Tibial nerve (tissue), 4 donors: ENCODE data around the gene NID2. TPM values are rescaled to one million over a fixed set of nuclear protein-coding genes. Genes with fewer than 3 reads are reported as not detected.
A peak's percentile ranks its signal among the peaks of the same experiment; 100 is the strongest.

Experiments used
- DNase-seq, 2 donors: peaks; one replicate each; pipeline ENCODE4 v3.0.0-alpha.2; 2019; ENCODE audit warnings: low spot score in 2 of 2
- H3K27ac ChIP-seq, 4 donors: fragments of 200-600 bp; sonication (generic) in 3 of 4; one replicate each; pipeline ENCODE4 v1.5.1; 2017 to 2019; ENCODE audit warnings: mild to moderate bottlenecking in 1 of 4
- H3K27me3 ChIP-seq, 2 donors: fragments of 200-600 bp; sonication (generic) in 1 of 2; one replicate each; pipeline versions ENCODE4 v1.5.1 to v1.6.0; 2017 to 2019
- H3K36me3 ChIP-seq, 3 donors: fragments of 200-600 bp; sonication (generic); one replicate each; pipeline ENCODE4 v1.5.1; 2018 to 2019
- H3K4me1 ChIP-seq, 4 donors: fragments of 200-600 bp; sonication (generic) in 3 of 4; one replicate each; pipeline ENCODE4 v1.5.1; 2017 to 2019
- H3K4me3 ChIP-seq, 4 donors: fragments of 200-600 bp; sonication (generic) in 3 of 4; one replicate each; pipeline ENCODE4 v1.5.1; 2017 to 2019; ENCODE audit warnings: mild to moderate bottlenecking in 1 of 4, moderate library complexity in 1 of 4
- H3K9me3 ChIP-seq, 4 donors: fragments of 200-600 bp; sonication (generic) in 3 of 4; one replicate each; pipeline ENCODE4 v1.5.1; 2017 to 2019
- EP300 ChIP-seq, 2 donors: sonication (generic); formaldehyde crosslinking; IDR thresholded peaks; one replicate each; pipeline ENCODE4 v1.6.1; 2017; ENCODE audit warnings: antibody characterized with exemption in 2 of 2, mild to moderate bottlenecking in 1 of 2
- POLR2A ChIP-seq, 2 donors: fragments of 450-650 bp; IDR thresholded peaks; one replicate each; pipeline ENCODE4 v1.6.1; 2017; ENCODE audit warnings: antibody characterized with exemption in 2 of 2, mild to moderate bottlenecking in 2 of 2, moderate library complexity in 2 of 2
- WGBS, 2 donors: methylation state at CpG; one replicate each; pipeline ENCODE4 v1.1.5; 2018; 5-methylcytosine and 5-hydroxymethylcytosine counted together
- total RNA-seq, 4 donors: library from RNA; depleted of rRNA; stranded (reverse); fragments of >200 nt; gene quantifications; one replicate each; pipeline ENCODE4 v1.1.0, GENCODE V29; 2016
- TF ChIP-seq, protein P1 (sequence below), 5 experiments: fragments of 200-600 bp in 3 of 5; fragments of 450-650 bp in 2 of 5; sonication (generic) in 3 of 5; IDR thresholded peaks; one replicate each; pipeline ENCODE4 v1.5.1; 2016 to 2019; ENCODE audit warnings: antibody characterized with exemption in 5 of 5, mild to moderate bottlenecking in 3 of 5, moderate library complexity in 2 of 5

The NID2 gene
- total RNA-seq, 4 donors from 2014 or later: 61.4 to 90.0 (median 79.4) TPM

DNA sequence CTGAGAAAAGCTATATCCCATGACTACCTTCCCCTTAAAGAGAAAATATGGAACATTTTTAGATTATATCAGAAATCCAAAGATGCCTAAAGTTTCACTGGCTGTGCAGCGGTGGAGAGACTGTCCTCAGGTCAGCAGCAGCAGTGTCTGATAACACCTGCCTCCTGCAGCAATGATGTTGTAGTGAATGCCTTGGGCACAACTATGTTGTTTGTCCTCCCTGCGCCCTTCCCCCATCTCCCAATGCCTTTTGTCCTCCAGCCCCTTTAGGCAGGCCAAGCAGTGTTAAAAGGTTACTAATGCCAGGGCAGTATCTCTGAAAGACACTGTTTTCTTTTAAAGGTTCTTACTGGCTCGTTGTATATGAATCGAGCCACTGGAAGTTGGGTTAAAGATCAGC, 66.3 kb downstream of the NID2 start:
- peaks cover 0 to 72% (median 15%) of the 10 kb centered on the region in 4 donors for H3K4me1 ChIP-seq
- H3K9me3 ChIP-seq: no peaks in the 10 kb centered on the region
- H3K4me3 ChIP-seq: no peak overlapping the region
- TF ChIP-seq POLR2A (IDR thresholded peaks at IDR 0.05) (no peak), EP300 (IDR thresholded peaks at IDR 0.05) (peak in 1 of 2 donors; percentile 27)
- H3K27me3 ChIP-seq: no peaks in the 10 kb centered on the region
- 40 to 49% methylated on average over 4 of the region's 4 CpGs for WGBS, 2 donors
- peaks cover 0 to 70% (median 2%) of the 10 kb centered on the region in 3 donors for H3K36me3 ChIP-seq
- peak overlapping the region in 3 of 4 donors; percentile 22 to 74 (median 73) for H3K27ac ChIP-seq
- DNase-seq: no peak

- no peaks in the 10 kb centered on the region for H3K9me3 ChIP-seq
- TF ChIP-seq POLR2A (IDR thresholded peaks at IDR 0.05) (no peak), EP300 (IDR thresholded peaks at IDR 0.05) (no peak)
- TF ChIP-seq, protein P1, sequence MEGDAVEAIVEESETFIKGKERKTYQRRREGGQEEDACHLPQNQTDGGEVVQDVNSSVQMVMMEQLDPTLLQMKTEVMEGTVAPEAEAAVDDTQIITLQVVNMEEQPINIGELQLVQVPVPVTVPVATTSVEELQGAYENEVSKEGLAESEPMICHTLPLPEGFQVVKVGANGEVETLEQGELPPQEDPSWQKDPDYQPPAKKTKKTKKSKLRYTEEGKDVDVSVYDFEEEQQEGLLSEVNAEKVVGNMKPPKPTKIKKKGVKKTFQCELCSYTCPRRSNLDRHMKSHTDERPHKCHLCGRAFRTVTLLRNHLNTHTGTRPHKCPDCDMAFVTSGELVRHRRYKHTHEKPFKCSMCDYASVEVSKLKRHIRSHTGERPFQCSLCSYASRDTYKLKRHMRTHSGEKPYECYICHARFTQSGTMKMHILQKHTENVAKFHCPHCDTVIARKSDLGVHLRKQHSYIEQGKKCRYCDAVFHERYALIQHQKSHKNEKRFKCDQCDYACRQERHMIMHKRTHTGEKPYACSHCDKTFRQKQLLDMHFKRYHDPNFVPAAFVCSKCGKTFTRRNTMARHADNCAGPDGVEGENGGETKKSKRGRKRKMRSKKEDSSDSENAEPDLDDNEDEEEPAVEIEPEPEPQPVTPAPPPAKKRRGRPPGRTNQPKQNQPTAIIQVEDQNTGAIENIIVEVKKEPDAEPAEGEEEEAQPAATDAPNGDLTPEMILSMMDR (IDR thresholded peaks at IDR 0.05): no peak
- no peak overlapping the region for H3K4me3 ChIP-seq
- no peaks in the 10 kb centered on the region for H3K27me3 ChIP-seq
- H3K36me3 ChIP-seq: peaks cover 0 to 52% (median 0%) of the 10 kb centered on the region in 3 donors
- peaks cover 0 to 79% (median 15%) of the 10 kb centered on the region in 4 donors for H3K4me1 ChIP-seq
- H3K27ac ChIP-seq: peak overlapping the region in 2 of 4 donors; percentile 27 to 68
- no peak for DNase-seq
- 29 to 35% methylated on average over 3 of the region's 3 CpGs for WGBS, 2 donors
Measured at GRCh38 chr14:52000696-52001095, 68.2 kb downstream of the NID2 start.

DNA sequence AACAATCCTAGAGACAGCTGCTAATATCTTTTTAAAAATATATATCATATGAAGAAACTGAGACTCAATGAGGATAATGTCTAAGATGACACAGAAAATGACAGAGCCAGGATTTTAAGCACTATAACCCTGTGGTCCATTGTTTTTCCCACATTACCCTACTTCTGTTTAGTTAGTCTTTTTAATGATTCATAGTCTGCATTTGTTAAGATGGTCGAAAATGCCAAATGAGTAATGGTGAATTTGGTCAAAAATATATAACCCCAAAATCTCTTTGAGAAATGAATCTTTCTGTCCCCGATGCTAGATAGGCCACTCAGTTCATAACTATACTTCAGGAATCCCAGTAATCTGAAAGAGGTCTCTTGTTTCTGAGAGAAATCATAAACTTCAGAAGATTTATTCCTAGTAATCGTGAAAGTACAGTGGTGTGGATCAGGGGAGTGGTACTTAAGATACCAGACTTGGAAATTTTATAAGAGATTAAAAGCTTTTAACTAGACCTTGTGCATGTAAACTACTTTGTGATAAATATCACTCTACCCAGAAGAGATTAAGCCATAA, 68.8 kb downstream of the NID2 start:
- TF ChIP-seq EP300 (IDR thresholded peaks at IDR 0.05): no peak
- TF ChIP-seq, protein P1 (IDR thresholded peaks at IDR 0.05): no peak
- TF ChIP-seq POLR2A (IDR thresholded peaks at IDR 0.05): no peak
- 37 to 42% methylated on average over 3 of the region's 3 CpGs for WGBS, 2 donors
- H3K4me1 ChIP-seq: peaks cover 0 to 85% (median 15%) of the 10 kb centered on the region in 4 donors

DNA sequence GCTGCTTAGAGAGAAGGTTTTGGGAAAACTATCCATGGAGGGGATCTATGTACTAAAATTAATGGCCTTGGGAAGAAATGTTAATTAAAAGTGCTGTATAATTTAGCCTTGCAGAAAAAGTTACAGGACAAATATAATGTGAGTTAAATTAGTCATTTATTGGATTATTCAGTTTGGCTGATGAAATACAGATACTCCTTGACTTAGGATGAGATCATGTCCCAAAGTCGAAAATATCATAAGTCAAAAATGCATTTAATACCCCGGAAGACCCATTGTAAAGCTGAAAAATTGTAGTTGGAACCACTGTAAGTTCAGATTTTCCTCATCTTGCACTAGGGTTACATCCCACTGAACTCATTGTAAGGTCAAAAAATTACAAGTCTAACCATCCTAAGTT, 69.8 kb downstream of the NID2 start:
- Histone ChIP-seq H3K4me3 (no peak overlapping the region), H3K27ac (peak overlapping the region in 1 of 4 donors; percentile 68), H3K27me3 (no peaks in the 10 kb centered on the region), H3K9me3 (no peaks in the 10 kb centered on the region), H3K36me3 (peaks cover 0 to 53% (median 0%) of the 10 kb centered on the region in 3 donors), H3K4me1 (peaks cover 0 to 82% (median 14%) of the 10 kb centered on the region in 4 donors)
- WGBS, 2 donors: 23 to 30% methylated on average over 2 of the region's 2 CpGs
- DNase-seq: no peak
- no peak for TF ChIP-seq POLR2A (IDR thresholded peaks at IDR 0.05)

More for the DNA sequence above, 68.8 kb downstream of the NID2 start:
- Histone ChIP-seq H3K27ac (peak overlapping the region in 3 of 4 donors; percentile 1 to 68 (median 27)), H3K27me3 (no peaks in the 10 kb centered on the region), H3K9me3 (no peaks in the 10 kb centered on the region), H3K4me3 (no peak overlapping the region), H3K36me3 (peaks cover 0 to 51% (median 0%) of the 10 kb centered on the region in 3 donors)
- DNase-seq: no peak

DNA sequence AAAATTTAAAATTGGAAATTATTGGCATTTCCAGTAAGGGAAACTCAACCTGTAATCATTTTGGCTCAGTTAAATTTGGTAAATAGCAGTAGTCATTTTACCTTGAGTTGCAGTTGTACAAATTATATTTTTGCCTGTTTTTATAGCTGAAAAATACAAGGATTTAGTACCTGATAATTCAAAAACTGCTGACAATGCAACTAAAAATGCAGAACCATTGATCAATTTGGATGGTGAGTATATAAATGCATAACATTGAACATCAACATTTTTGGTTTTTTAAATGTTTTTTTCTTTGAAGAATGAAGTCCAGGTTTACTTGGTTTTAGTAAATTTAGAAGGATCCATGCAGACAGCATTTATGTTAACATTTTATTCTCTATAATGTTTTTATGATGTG, 70.5 kb downstream of the NID2 start:
- Histone ChIP-seq H3K27ac (no peak overlapping the region), H3K9me3 (no peaks in the 10 kb centered on the region), H3K4me3 (no peak overlapping the region), H3K36me3 (peaks cover 0 to 52% (median 0%) of the 10 kb centered on the region in 3 donors), H3K27me3 (no peaks in the 10 kb centered on the region), H3K4me1 (peaks cover 0 to 81% (median 9%) of the 10 kb centered on the region in 4 donors)
- DNase-seq: no peak
- TF ChIP-seq POLR2A (IDR thresholded peaks at IDR 0.05) (no peak), EP300 (IDR thresholded peaks at IDR 0.05) (no peak)
- TF ChIP-seq, protein P1 (IDR thresholded peaks at IDR 0.05): no peak

DNA sequence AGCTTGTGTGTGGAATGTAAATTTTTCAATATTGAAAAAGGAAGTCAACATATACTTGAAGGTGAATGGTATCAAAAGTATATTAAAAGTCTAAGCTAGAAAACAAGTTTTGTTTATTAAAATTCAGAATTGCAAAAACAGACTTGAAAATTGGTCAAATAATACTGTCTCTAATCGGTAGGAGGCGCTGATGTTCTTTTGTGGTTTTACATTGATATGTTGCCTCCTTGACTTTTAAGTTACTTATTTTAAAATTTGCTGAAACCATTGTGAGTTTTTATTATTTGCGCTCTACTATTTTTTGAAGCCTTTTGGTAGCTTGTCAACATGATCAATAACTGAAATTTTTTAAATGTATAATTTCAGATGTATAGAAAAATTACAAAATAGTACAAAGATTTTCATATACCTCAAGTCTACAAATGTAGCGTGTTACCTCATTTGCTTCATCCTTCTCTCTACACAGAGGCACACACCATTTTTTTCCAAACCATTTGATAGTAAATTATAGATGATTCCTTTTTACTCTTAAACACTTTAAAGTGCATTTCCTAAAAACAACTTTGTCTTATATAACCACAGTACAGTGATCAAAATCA, 72.6 kb downstream of the NID2 start:
- H3K27me3 ChIP-seq: no peaks in the 10 kb centered on the region
- peak in 1 of 2 donors; percentile 45 for DNase-seq
- peaks cover 0 to 81% (median 4%) of the 10 kb centered on the region in 4 donors for H3K4me1 ChIP-seq
- no peak overlapping the region for H3K4me3 ChIP-seq
- 36 to 48% methylated on average over 4 of the region's 4 CpGs for WGBS, 2 donors
- H3K9me3 ChIP-seq: no peaks in the 10 kb centered on the region
- TF ChIP-seq, protein P1 (IDR thresholded peaks at IDR 0.05): peak; percentile 58 to 74 (median 67)
- no peak for TF ChIP-seq EP300 (IDR thresholded peaks at IDR 0.05)
- no peak for TF ChIP-seq POLR2A (IDR thresholded peaks at IDR 0.05)
- H3K27ac ChIP-seq: peak overlapping the region in 1 of 4 donors; percentile 36
- H3K36me3 ChIP-seq: peaks cover 0 to 46% (median 0%) of the 10 kb centered on the region in 3 donors
